Sigmoid colon (tissue), 7 donors: Measurements from ENCODE around the gene JAKMIP3. TPM values are rescaled to one million over a fixed set of nuclear protein-coding genes. Genes with fewer than 3 reads are reported as not detected.
A peak's percentile ranks its signal among the peaks of the same experiment; 100 is the strongest.

Experiments used
- DNase-seq: peaks from one replicate; pipeline ENCODE4 v3.0.0-alpha.2; 2019
- H3K27ac ChIP-seq, 4 donors: fragments of 200-600 bp; sonication (generic); one replicate each; pipeline ENCODE4 v1.5.1; 2016 to 2019; ENCODE audit warnings: mild to moderate bottlenecking in 1 of 4
- H3K27me3 ChIP-seq, 3 donors: fragments of 200-600 bp; sonication (generic); one replicate each; pipeline ENCODE4 v1.5.1; 2019; ENCODE audit warnings: mild to moderate bottlenecking in 1 of 3
- H3K36me3 ChIP-seq, 4 donors: fragments of 200-600 bp; sonication (generic); one replicate each; pipeline ENCODE4 v1.5.1; 2016 to 2019
- H3K4me1 ChIP-seq, 4 donors: fragments of 200-600 bp; sonication (generic); one replicate each; pipeline ENCODE4 v1.5.1; 2017 to 2019
- H3K4me3 ChIP-seq, 4 donors: fragments of 200-600 bp; sonication (generic); one replicate each; pipeline ENCODE4 v1.5.1; 2017 to 2019; ENCODE audit warnings: mild to moderate bottlenecking in 2 of 4, moderate library complexity in 1 of 4
- H3K9me3 ChIP-seq, 4 donors: fragments of 200-600 bp in 3 of 4; sonication (generic) in 3 of 4; one replicate each; pipeline versions ENCODE4 v1.5.1 to v1.6.1; 2013 to 2019
- EP300 ChIP-seq, 4 donors: sonication (generic); formaldehyde crosslinking; IDR thresholded peaks; one replicate each; pipeline ENCODE4 v1.6.1; 2017; ENCODE audit warnings: antibody characterized with exemption in 4 of 4
- POLR2A ChIP-seq, 2 donors: fragments of 450-650 bp; IDR thresholded peaks; one replicate each; pipeline ENCODE4 v1.6.1; 2016; ENCODE audit warnings: antibody characterized with exemption in 2 of 2, mild to moderate bottlenecking in 2 of 2, moderate library complexity in 2 of 2
- POLR2AphosphoS5 ChIP-seq, 4 donors: sonication (generic); formaldehyde crosslinking; IDR thresholded peaks; one replicate each; pipeline ENCODE4 v1.6.1; 2017; ENCODE audit warnings: antibody characterized with exemption in 4 of 4
- WGBS, 2 donors: extraction: QIAGEN DNeasy Blood & Tissue Kit; methylation state at CpG; one replicate each; pipeline ENCODE4 v1.1.7; 2013; 5-methylcytosine and 5-hydroxymethylcytosine counted together
- intact Hi-C: fragments of 100-400 bp; cut with DNase I; formaldehyde crosslinking; loops from one replicate; pipeline ENCODE4 v1.15.1; 2023
- polyA plus RNA-seq, 3 donors: library from polyadenylated mRNA; stranded (reverse); fragments of 200-250 nt; gene quantifications; one replicate each; pipeline ENCODE4 v1.2.3, GENCODE V29; 2013
- total RNA-seq, 4 donors: library from RNA; depleted of rRNA; stranded (reverse); fragments of >200 nt; gene quantifications; one replicate each; pipeline ENCODE4 v1.1.0, GENCODE V29; 2016
- TF ChIP-seq, protein P1 (sequence below), 4 experiments: fragments of 450-650 bp in 3 of 4; fragments of 200-600 bp in 1 of 4; IDR thresholded peaks; one replicate each; pipeline ENCODE4 v1.5.1; 2016 to 2019; ENCODE audit warnings: antibody characterized with exemption in 4 of 4, mild to moderate bottlenecking in 3 of 4, moderate library complexity in 2 of 4
- donor health status: healthy with polysubstance abuse.
- donor health status: Bipolar disorder and iron deficiency.
- donor health status: healthy.

Gene JAKMIP3
- total RNA-seq (1 to 10 TPM in 2 of 4 donors, under 1 TPM in 2; 0.49 to 3.0 (median 0.97) TPM), polyA plus RNA-seq (under 1 TPM in 1 of 3 donors, not detected in 2; 0.22 TPM)

GRCh38 chr10:132065491-132066105, at the start of gene JAKMIP3:
TSS of gene JAKMIP3 (plus strand) at chr10:132065946. CDS start at chr10:132104809, 38,863 bp downstream.
- Histone ChIP-seq H3K4me3 (peak within 1 kb of the TSS; percentile 26 to 57 (median 48)), H3K27me3 (no peaks in the 10 kb centered on the region), H3K36me3 (no peaks in the 10 kb centered on the region), H3K4me1 (peaks cover 0 to 28% (median 21%) of the 10 kb centered on the region in 4 donors), H3K27ac (peak within 1 kb of the TSS; percentile 79 to 93 (median 86)), H3K9me3 (no peaks in the 10 kb centered on the region)
- peak; percentile 89 for DNase-seq
- intact Hi-C loops, result loop anchor here (2.0 to 5.0 kb wide), 2 partner anchors 25 to 83 kb away; partner anchors contain the start of gene BNIP3
- 5 to 9% methylated on average over 35 of the region's 35 CpGs for WGBS, 2 donors
- TF ChIP-seq EP300 (IDR thresholded peaks at IDR 0.05) (no peak), POLR2AphosphoS5 (IDR thresholded peaks at IDR 0.05) (peak in 3 of 4 donors; percentile 43 to 64 (median 55))

- intact Hi-C loops, result no loop called here
- WGBS, 2 donors, result 78 to 82% methylated on average over 6 of the region's 6 CpGs
- DNase-seq, result peak; percentile 52
- Histone ChIP-seq H3K9me3 (no peaks in the 10 kb centered on the region), H3K27me3 (no peaks in the 10 kb centered on the region), H3K27ac (peak overlapping the region in 1 of 4 donors; percentile 21), H3K4me1 (peaks cover 0 to 24% (median 9%) of the 10 kb centered on the region in 4 donors), H3K36me3 (no peaks in the 10 kb centered on the region), H3K4me3 (no peak overlapping the region)
- TF ChIP-seq POLR2AphosphoS5 (IDR thresholded peaks at IDR 0.05) (no peak), POLR2A (IDR thresholded peaks at IDR 0.05) (no peak), EP300 (IDR thresholded peaks at IDR 0.05) (no peak)
- TF ChIP-seq, protein P1, sequence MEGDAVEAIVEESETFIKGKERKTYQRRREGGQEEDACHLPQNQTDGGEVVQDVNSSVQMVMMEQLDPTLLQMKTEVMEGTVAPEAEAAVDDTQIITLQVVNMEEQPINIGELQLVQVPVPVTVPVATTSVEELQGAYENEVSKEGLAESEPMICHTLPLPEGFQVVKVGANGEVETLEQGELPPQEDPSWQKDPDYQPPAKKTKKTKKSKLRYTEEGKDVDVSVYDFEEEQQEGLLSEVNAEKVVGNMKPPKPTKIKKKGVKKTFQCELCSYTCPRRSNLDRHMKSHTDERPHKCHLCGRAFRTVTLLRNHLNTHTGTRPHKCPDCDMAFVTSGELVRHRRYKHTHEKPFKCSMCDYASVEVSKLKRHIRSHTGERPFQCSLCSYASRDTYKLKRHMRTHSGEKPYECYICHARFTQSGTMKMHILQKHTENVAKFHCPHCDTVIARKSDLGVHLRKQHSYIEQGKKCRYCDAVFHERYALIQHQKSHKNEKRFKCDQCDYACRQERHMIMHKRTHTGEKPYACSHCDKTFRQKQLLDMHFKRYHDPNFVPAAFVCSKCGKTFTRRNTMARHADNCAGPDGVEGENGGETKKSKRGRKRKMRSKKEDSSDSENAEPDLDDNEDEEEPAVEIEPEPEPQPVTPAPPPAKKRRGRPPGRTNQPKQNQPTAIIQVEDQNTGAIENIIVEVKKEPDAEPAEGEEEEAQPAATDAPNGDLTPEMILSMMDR (IDR thresholded peaks at IDR 0.05), result no peak
Observed at GRCh38 chr10:132016514-132016913, 49.2 kb upstream of the JAKMIP3 start.

DNA sequence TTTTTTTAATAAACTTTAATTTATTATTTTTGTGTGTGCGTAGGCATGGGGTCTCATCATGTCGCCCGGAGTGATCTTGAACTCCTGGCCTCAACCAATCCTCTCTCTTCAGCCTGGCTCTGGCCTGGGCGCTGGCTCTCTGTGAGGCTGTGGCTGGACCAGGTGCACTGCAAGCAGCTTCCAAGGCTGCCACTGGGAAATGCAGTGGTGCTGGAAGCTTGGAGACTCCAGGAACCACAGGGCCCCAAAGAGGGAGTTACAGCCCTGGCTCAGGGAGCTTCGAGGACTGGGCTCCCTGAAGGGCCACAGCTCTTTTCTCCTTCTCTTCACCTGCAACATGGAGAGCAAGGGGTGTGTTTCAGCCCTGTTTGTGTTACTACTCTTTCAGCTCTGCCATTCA, 47.3 kb upstream of the JAKMIP3 start:
- H3K4me1 ChIP-seq, result peaks cover 0 to 16% (median 6%) of the 10 kb centered on the region in 4 donors
- no peaks in the 10 kb centered on the region for H3K27me3 ChIP-seq
- intact Hi-C loops, result no loop called here
- TF ChIP-seq, protein P1 (IDR thresholded peaks at IDR 0.05), result no peak
- TF ChIP-seq POLR2A (IDR thresholded peaks at IDR 0.05) (no peak), EP300 (IDR thresholded peaks at IDR 0.05) (no peak), POLR2AphosphoS5 (IDR thresholded peaks at IDR 0.05) (no peak)
- no peak overlapping the region for H3K27ac ChIP-seq
- peak; percentile 27 for DNase-seq
- no peak overlapping the region for H3K4me3 ChIP-seq
- 73 to 90% methylated on average over 5 of the region's 5 CpGs for WGBS, 2 donors
- H3K9me3 ChIP-seq, result no peaks in the 10 kb centered on the region
- no peaks in the 10 kb centered on the region for H3K36me3 ChIP-seq

DNA sequence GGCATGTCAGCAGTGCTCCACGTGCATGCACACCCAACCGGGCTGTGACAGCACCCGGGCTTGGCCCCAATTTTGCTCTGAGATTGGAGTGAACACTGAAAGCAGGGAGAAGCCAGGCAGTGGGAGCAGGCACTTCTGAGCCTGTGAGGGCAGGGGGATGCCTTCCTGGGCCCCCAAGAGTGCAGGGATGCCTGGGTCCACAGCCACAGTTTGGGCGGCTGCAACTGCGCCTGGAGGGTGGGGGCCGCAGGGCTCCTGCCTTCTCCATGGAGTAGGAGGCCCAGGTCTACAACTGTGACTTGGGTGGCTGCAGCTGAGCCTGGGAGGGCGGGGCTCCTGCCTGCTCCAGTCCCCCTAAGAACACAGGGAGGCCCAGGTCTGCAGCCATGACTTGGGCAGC, 46.4 kb upstream of the JAKMIP3 start:
- no peaks in the 10 kb centered on the region for H3K36me3 ChIP-seq
- peaks cover 0 to 17% (median 8%) of the 10 kb centered on the region in 4 donors for H3K4me1 ChIP-seq
- no peak overlapping the region for H3K27ac ChIP-seq
- intact Hi-C loops, result no loop called here
- H3K9me3 ChIP-seq, result no peaks in the 10 kb centered on the region
- H3K4me3 ChIP-seq, result no peak overlapping the region
- TF ChIP-seq EP300 (IDR thresholded peaks at IDR 0.05), result no peak
- TF ChIP-seq, protein P1 (IDR thresholded peaks at IDR 0.05), result no peak
- no peak for TF ChIP-seq POLR2A (IDR thresholded peaks at IDR 0.05)
- TF ChIP-seq POLR2AphosphoS5 (IDR thresholded peaks at IDR 0.05), result no peak
- WGBS, 2 donors, result 87 to 94% methylated on average over 7 of the region's 7 CpGs
- peaks cover 0 to 5% (median 0%) of the 10 kb centered on the region in 3 donors for H3K27me3 ChIP-seq
- DNase-seq, result peak; percentile 46

- TF ChIP-seq POLR2A (IDR thresholded peaks at IDR 0.05) (no peak), EP300 (IDR thresholded peaks at IDR 0.05) (no peak), POLR2AphosphoS5 (IDR thresholded peaks at IDR 0.05) (no peak)
- TF ChIP-seq, protein P1 (IDR thresholded peaks at IDR 0.05), result no peak
- intact Hi-C loops, result loop anchor here (5.0 kb wide), 2 partner anchors 118 to 122 kb away; partner anchors contain the start of gene PPP2R2D
- no peak overlapping the region for H3K27ac ChIP-seq
- no peaks in the 10 kb centered on the region for H3K36me3 ChIP-seq
- 88% methylated on average over 13 of the region's 13 CpGs for WGBS, 2 donors
- H3K4me1 ChIP-seq, result peaks cover 0 to 9% (median 8%) of the 10 kb centered on the region in 4 donors
- H3K4me3 ChIP-seq, result no peak overlapping the region
- H3K9me3 ChIP-seq, result no peaks in the 10 kb centered on the region
- peaks cover 0 to 6% (median 0%) of the 10 kb centered on the region in 3 donors for H3K27me3 ChIP-seq
- peak; percentile 45 for DNase-seq
Observed at GRCh38 chr10:132020456-132020855, 45.3 kb upstream of the JAKMIP3 start.
